ENCODE data around the gene BCORL1.

Gene BCORL1

GRCh38 chrX:130097507-130098209, 115.2 kb downstream of the BCORL1 start:
- DNase-seq (ENCODE audit: low spot score), result no peak

GRCh38 chrX:130098210-130098552, 115.7 kb downstream of the BCORL1 start:
- DNase-seq (ENCODE audit: low spot score), result no peak

GRCh38 chrX:130100180-130100579, 117.7 kb downstream of the BCORL1 start:
- DNase-seq (ENCODE audit: low spot score), result no peak

GRCh38 chrX:130103605-130104004, 121.2 kb downstream of the BCORL1 start:
- no peak for DNase-seq (ENCODE audit: low spot score)

- no peak for DNase-seq (ENCODE audit: low spot score)
Observed at GRCh38 chrX:130105244-130105643, 122.8 kb downstream of the BCORL1 start.

GRCh38 chrX:130106071-130106470, 123.6 kb downstream of the BCORL1 start:
- DNase-seq (ENCODE audit: low spot score), result no peak

Measured in LoVo (cell line).